ENCODE measurements around the gene SLC17A7. TPM values are rescaled to one million over a fixed set of nuclear protein-coding genes. Genes with fewer than 3 reads are reported as not detected.

The SLC17A7 gene
- total and polyA plus RNA-seq, 9 of the 15 experiments (the other 6 are each of a cell fraction or from before 2014, with no cell fraction given), result 1.1 to 15.7 (median 2.4) TPM

GRCh38 chr19:49391581-49392399 is 49.5 kb downstream of the SLC17A7 start (continued):
- TF ChIP-seq MGA (IDR thresholded peaks at IDR 0.05) (no peak), KAT7 (CRISPR knock-in tag; IDR thresholded peaks at IDR 0.05; ENCODE audit: borderline replicate concordance) (peak; percentile 77; the same call in 1 of the 2 replicates), ZNF277 (CRISPR knock-in tag; IDR thresholded peaks at IDR 0.05; ENCODE audit: borderline replicate concordance) (no peak)
